HUES64 (cell line): ENCODE data around the gene DNM3.
A peak's percentile ranks its signal among the peaks of the same experiment; 100 is the strongest.

ENCODE experiments used
- H3K27ac ChIP-seq: 2 replicates; pipeline ENCODE4 v1.7.0; 2013; ENCODE audit warnings: low read depth, low read length, inconsistent platforms
- H3K27me3 ChIP-seq: 2 replicates; pipeline ENCODE4 v1.6.1; 2013; ENCODE audit warnings: mild to moderate bottlenecking, low read length; ENCODE audit not compliant: insufficient read depth
- H3K36me3 ChIP-seq: 2 replicates; pipeline ENCODE4 v1.6.1; 2013; ENCODE audit warnings: mild to moderate bottlenecking, low read length; ENCODE audit not compliant: insufficient read depth
- H3K4me1 ChIP-seq: 2 replicates; pipeline ENCODE4 v1.6.1; 2013; ENCODE audit warnings: mild to moderate bottlenecking, low read length, moderate library complexity; ENCODE audit not compliant: insufficient read depth
- H3K4me3 ChIP-seq: 2 replicates; pipeline ENCODE4 v1.5.1; 2013; ENCODE audit warnings: mild to moderate bottlenecking, low read length, moderate library complexity
- H3K9ac ChIP-seq: 2 replicates; pipeline ENCODE4 v1.6.1; 2013; ENCODE audit warnings: mild to moderate bottlenecking, low read depth, low read length
- H3K9me3 ChIP-seq: 2 replicates; pipeline ENCODE4 v1.6.1; 2013; ENCODE audit warnings: low read depth, low read length; ENCODE audit not compliant: insufficient read depth
- WGBS: fragments of 150-250, 120-280 bp; methylation state at CpG from one replicate; pipeline ENCODE4 v1.1.7; 2013; ENCODE audit warnings: missing lambda C conversion rate; 5-methylcytosine and 5-hydroxymethylcytosine counted together

DNM3 gene

GRCh38 chr1:171819946-171820345 lies 21.4 kb upstream of the DNM3 start:
- H3K4me1 ChIP-seq = peaks cover 18% of the 10 kb centered on the region
- H3K9me3 ChIP-seq = no peaks in the 10 kb centered on the region
- H3K4me3 ChIP-seq = no peak overlapping the region
- no peak overlapping the region for H3K27ac ChIP-seq
- H3K36me3 ChIP-seq = no peaks in the 10 kb centered on the region
- 45% methylated on average over 2 of the region's 2 CpGs for WGBS
- no peak overlapping the region for H3K9ac ChIP-seq
- H3K27me3 ChIP-seq = no peaks in the 10 kb centered on the region

GRCh38 chr1:171826973-171827372 lies 14.3 kb upstream of the DNM3 start:
- 0% methylated on average over 1 of the region's 1 CpG for WGBS
- Histone ChIP-seq H3K9me3 (peaks cover 20% of the 10 kb centered on the region), H3K4me1 (no peaks in the 10 kb centered on the region)

GRCh38 chr1:171828794-171829193 lies 12.5 kb upstream of the DNM3 start:
- no peaks in the 10 kb centered on the region for H3K4me1 ChIP-seq
- WGBS = 96% methylated on average over 11 of the region's 11 CpGs
- H3K9ac ChIP-seq = no peak overlapping the region
- no peak overlapping the region for H3K27ac ChIP-seq
- H3K36me3 ChIP-seq = no peaks in the 10 kb centered on the region
- no peak overlapping the region for H3K4me3 ChIP-seq
- H3K9me3 ChIP-seq = peaks cover 20% of the 10 kb centered on the region
- no peaks in the 10 kb centered on the region for H3K27me3 ChIP-seq

More at GRCh38 chr1:171826973-171827372, 14.3 kb upstream of the DNM3 start:
- H3K9ac ChIP-seq = no peak overlapping the region
- H3K36me3 ChIP-seq = no peaks in the 10 kb centered on the region
- no peak overlapping the region for H3K27ac ChIP-seq
- H3K4me3 ChIP-seq = no peak overlapping the region
- H3K27me3 ChIP-seq = no peaks in the 10 kb centered on the region

- Histone ChIP-seq H3K36me3 (no peaks in the 10 kb centered on the region), H3K27ac (no peak overlapping the region), H3K9me3 (no peaks in the 10 kb centered on the region), H3K9ac (no peak overlapping the region), H3K4me3 (no peak overlapping the region), H3K4me1 (no peaks in the 10 kb centered on the region), H3K27me3 (no peaks in the 10 kb centered on the region)
- WGBS = 61% methylated on average over 3 of the region's 4 CpGs
These were observed 8.0 kb upstream of the DNM3 start for GRCh38 chr1:171833091-171833825.

- no peaks in the 10 kb centered on the region for H3K9me3 ChIP-seq
- no peaks in the 10 kb centered on the region for H3K4me1 ChIP-seq
- H3K36me3 ChIP-seq = no peaks in the 10 kb centered on the region
- no peak overlapping the region for H3K9ac ChIP-seq
- H3K4me3 ChIP-seq = no peak overlapping the region
- H3K27me3 ChIP-seq = peaks cover 13% of the 10 kb centered on the region
- WGBS = 92% methylated on average over 2 of the region's 2 CpGs
- H3K27ac ChIP-seq = no peak overlapping the region
These were observed 6.5 kb upstream of the DNM3 start for GRCh38 chr1:171834821-171835220.

GRCh38 chr1:171835891-171836290 lies 5.4 kb upstream of the DNM3 start:
- H3K36me3 ChIP-seq = no peaks in the 10 kb centered on the region
- H3K27ac ChIP-seq = no peak overlapping the region
- H3K4me1 ChIP-seq = 0 out of 2 replicates have a peak, but pooled peaks cover 4% of the 10 kb centered on the region
- H3K27me3 ChIP-seq = peaks cover 24% of the 10 kb centered on the region
- H3K9me3 ChIP-seq = no peaks in the 10 kb centered on the region
- no peak overlapping the region for H3K4me3 ChIP-seq
- H3K9ac ChIP-seq = no peak overlapping the region

- WGBS = under 1% methylated on average over 33 of the region's 40 CpGs
- Histone ChIP-seq H3K27ac (no peak overlapping the region), H3K36me3 (no peaks in the 10 kb centered on the region), H3K9me3 (no peaks in the 10 kb centered on the region), H3K4me1 (0 out of 2 replicates have a peak, but pooled peaks cover 4% of the 10 kb centered on the region), H3K4me3 (peak overlapping the region; percentile 84), H3K9ac (no peak overlapping the region), H3K27me3 (peaks cover 56% of the 10 kb centered on the region)
These were observed 848 bp downstream of the DNM3 start for GRCh38 chr1:171841931-171842761.

GRCh38 chr1:171844381-171844780 lies 3.1 kb downstream of the DNM3 start:
- no peaks in the 10 kb centered on the region for H3K36me3 ChIP-seq
- no peak overlapping the region for H3K4me3 ChIP-seq
- peaks cover 48% of the 10 kb centered on the region for H3K27me3 ChIP-seq
- 90% methylated on average over 2 of the region's 2 CpGs for WGBS
- H3K9me3 ChIP-seq = no peaks in the 10 kb centered on the region
- H3K4me1 ChIP-seq = 0 out of 2 replicates have a peak, but pooled peaks cover 4% of the 10 kb centered on the region
- H3K9ac ChIP-seq = no peak overlapping the region
- H3K27ac ChIP-seq = no peak overlapping the region

- H3K9ac ChIP-seq = no peak overlapping the region
- H3K27me3 ChIP-seq = peaks cover 32% of the 10 kb centered on the region
- H3K4me3 ChIP-seq = no peak overlapping the region
- H3K27ac ChIP-seq = no peak overlapping the region
- no peaks in the 10 kb centered on the region for H3K9me3 ChIP-seq
- no peaks in the 10 kb centered on the region for H3K36me3 ChIP-seq
- no peaks in the 10 kb centered on the region for H3K4me1 ChIP-seq
These were observed 4.7 kb downstream of the DNM3 start for GRCh38 chr1:171845998-171846397.

GRCh38 chr1:171849245-171849898 lies 8.1 kb downstream of the DNM3 start:
- WGBS = 70% methylated on average over 4 of the region's 5 CpGs

More at GRCh38 chr1:171849245-171849898, 8.1 kb downstream of the DNM3 start:
- Histone ChIP-seq H3K4me1 (no peaks in the 10 kb centered on the region), H3K4me3 (no peak overlapping the region), H3K9me3 (no peaks in the 10 kb centered on the region), H3K27me3 (peaks cover 4% of the 10 kb centered on the region; the same call in 1 of the 2 replicates), H3K9ac (no peak overlapping the region), H3K27ac (no peak overlapping the region), H3K36me3 (no peaks in the 10 kb centered on the region)
